Activated CD8-positive, alpha-beta memory T cell treated with anti-CD3 and anti-CD28 coated beads, Interleukin-2, amount 50 U/mL, for 4 hours (primary cell): ENCODE results near the gene ASPM.

Source experiments
- DNase-seq: peaks from one replicate; pipeline ENCODE4 v3.0.0-alpha.2; 2020

The ASPM gene, protein sequence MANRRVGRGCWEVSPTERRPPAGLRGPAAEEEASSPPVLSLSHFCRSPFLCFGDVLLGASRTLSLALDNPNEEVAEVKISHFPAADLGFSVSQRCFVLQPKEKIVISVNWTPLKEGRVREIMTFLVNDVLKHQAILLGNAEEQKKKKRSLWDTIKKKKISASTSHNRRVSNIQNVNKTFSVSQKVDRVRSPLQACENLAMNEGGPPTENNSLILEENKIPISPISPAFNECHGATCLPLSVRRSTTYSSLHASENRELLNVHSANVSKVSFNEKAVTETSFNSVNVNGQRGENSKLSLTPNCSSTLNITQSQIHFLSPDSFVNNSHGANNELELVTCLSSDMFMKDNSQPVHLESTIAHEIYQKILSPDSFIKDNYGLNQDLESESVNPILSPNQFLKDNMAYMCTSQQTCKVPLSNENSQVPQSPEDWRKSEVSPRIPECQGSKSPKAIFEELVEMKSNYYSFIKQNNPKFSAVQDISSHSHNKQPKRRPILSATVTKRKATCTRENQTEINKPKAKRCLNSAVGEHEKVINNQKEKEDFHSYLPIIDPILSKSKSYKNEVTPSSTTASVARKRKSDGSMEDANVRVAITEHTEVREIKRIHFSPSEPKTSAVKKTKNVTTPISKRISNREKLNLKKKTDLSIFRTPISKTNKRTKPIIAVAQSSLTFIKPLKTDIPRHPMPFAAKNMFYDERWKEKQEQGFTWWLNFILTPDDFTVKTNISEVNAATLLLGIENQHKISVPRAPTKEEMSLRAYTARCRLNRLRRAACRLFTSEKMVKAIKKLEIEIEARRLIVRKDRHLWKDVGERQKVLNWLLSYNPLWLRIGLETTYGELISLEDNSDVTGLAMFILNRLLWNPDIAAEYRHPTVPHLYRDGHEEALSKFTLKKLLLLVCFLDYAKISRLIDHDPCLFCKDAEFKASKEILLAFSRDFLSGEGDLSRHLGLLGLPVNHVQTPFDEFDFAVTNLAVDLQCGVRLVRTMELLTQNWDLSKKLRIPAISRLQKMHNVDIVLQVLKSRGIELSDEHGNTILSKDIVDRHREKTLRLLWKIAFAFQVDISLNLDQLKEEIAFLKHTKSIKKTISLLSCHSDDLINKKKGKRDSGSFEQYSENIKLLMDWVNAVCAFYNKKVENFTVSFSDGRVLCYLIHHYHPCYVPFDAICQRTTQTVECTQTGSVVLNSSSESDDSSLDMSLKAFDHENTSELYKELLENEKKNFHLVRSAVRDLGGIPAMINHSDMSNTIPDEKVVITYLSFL (N-terminal part only)

DNA sequence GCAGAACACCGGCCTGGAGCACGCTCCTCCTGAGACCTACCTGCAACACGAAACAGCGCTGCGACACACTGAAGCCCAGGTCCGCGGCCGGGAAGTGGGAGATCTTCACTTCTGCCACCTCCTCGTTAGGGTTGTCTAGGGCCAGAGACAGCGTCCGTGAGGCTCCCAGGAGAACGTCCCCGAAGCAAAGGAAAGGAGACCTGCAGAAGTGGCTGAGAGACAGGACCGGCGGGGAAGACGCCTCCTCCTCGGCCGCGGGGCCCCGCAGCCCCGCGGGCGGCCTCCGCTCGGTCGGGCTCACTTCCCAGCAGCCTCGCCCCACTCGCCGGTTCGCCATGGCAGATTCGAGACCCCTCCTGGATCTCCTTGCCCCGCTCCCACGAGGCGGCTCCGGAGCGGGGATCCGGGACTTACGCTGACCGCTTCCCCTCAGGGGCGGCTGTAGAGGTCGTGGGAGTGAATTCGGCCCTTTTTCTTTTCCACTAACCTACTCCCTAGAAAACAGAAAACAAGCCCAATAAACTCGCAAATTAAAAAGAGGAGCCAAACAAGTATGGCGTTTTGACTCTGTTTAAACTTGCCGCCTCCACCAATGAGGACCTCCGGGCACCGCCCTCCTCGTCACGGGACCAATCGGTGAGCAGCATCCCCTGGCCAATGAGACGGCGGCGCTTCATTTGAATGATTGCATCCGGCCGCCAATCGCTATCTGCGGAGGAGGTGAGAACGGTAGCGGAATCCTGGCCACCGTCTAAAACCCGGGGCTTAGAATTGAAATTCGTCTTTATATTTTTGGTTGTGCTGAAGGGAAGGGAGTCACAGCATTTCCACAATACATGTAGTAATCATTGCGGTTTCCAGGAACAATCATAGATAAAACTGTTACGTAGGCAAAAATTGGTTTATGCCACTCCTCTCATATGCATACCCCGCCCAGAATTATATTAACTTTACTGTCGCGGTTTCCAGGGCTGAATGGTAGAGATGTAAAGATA, at the start of gene ASPM:
TSS of gene ASPM (minus strand) at position 569 of the 995 bp plus-strand sequence. CDS start at position 337, 232 bp downstream.
- peak; percentile 92 for DNase-seq

DNA sequence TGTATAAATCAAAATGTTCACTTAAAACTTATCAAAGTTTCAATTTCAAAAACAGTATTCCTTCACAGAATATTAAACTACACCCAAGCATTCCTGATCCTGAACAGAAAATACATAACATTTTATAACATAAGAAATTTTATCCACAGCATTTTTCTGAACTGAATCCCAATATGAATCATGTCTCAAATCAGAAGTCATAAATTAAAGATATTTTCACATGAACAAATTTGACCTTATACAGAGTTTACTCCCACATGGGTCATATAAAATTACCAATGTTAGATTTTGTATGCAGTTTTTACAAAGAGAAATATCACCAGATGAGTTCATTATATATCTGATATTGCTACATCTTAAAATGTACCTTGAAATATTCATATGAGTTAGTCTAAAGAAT, 48.6 kb upstream of the ASPM start:
- DNase-seq = no peak

DNA sequence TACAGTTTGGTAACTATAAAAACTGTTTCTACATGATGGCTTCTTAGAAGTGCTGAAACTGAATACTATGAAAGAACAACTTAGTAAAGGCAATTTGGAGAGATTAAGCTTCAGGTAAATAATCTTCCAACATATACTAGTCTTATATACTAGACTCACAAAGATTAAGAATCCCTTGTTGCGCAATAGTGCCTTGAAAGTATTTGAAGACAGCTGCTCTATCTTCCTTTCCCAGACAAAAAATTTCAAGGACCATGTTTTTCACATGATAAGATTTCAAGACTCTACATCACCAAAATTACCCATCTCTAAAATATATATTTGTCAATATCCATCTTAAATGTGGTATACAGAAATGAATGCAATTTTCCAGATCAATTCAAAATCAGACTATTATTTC, 37.7 kb upstream of the ASPM start:
- no peak for DNase-seq

DNA sequence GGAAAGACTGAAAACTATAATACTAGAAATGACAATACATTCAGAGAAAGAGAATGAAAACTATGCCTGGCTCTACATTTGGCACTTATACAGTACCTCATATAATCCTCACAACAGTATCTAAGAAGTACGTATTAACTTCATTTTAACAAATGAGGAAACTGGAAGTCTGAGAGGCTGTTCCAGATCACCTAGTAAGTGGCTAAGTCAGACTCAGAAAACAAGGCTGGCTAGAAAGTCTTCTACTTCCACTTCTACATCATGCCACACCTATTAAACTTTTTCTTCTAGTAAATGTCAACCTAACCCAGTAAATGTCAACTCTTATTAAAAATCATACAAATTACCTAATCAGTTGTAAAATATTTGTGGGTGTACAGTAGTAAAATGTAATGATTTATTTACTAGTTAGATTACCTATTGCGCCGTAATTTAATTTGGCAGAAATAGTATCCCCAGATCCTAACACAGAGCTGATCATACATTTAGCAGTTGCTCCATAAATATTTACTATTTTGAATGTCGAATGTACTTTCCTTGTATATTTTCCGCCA, 36.8 kb upstream of the ASPM start:
- DNase-seq = no peak

DNA sequence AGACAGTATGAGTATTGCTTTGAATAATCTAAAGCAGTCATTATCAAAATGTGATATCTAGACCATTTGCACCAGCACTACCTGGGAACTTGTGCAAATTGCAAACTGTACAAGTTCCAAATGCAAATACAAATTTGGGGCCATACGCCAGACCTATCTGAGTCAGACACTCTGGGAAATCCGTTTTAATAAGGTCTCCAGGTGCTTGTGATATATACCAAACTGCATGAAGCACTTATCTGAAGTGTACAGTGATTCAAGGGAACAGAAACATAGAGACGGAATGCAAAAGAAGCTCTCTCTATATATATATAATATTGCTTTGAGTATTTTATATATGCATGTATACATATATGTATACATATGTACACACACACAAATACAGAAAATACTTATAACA, 36.2 kb upstream of the ASPM start:
- DNase-seq = no peak

DNA sequence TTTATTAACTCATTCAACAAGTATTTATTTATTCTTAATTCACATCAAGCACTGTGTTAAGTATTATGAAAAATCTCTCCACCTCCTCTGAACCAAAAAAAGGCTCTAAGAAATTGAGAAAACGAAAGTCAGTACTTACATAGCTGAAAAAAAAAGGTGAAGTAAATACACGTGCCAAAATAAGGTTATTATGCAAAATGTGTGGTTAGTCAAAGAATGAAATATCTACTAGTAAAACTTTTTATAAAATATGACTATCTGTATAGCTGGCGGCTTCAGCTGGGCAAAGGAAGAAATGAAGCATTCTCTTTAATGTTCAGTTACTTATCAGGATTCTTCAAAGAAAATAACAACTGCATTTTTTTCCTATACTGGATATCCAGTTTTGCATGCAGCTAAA, 35.5 kb upstream of the ASPM start:
- DNase-seq = no peak

DNA sequence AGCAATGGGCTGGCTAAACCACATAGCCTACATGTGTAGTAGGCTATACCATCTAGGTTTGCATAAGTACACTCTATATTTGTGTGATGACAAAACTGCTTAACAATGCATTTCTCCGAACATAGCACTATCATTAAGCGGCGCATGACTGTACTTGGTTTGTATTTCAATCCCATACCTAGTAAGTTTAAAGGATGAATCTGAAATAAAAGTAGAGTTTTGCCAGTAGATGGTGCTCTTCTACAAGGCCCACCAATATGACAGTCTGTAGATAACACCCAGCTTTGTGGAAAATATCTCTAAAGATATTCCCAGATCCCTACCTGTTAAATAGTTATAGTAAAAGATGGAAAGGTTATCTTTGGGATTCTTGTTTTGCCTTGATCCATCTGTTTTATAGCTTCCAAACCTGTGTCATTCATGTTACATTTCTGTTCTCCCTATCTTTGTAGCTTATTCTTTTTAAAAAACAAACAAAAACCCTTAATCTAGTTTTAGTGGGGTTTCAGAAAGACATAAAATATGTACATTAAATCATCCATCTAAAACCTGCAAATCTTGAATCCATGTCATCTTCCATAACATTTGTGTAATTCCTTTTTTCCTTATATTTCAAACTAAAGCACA, 33.9 kb upstream of the ASPM start:
- DNase-seq = no peak

DNA sequence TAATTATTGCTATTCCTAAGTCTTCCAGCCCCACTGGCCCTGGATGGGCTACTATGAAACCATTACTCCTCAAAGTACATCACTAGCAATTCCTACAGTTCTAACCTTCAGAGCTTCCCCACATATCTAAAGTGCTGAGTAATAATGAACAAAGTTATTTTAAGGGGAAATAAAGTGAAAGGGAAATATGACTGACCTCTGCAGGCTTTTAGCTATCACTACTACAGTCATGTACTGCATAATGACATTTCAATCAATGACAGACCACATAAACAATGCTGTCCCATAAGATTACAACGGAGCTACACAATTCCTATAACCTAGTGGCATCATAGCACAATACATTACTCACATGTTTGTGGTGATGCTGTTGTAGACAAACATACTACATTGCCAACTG, 32.5 kb upstream of the ASPM start:
- no peak for DNase-seq

DNA sequence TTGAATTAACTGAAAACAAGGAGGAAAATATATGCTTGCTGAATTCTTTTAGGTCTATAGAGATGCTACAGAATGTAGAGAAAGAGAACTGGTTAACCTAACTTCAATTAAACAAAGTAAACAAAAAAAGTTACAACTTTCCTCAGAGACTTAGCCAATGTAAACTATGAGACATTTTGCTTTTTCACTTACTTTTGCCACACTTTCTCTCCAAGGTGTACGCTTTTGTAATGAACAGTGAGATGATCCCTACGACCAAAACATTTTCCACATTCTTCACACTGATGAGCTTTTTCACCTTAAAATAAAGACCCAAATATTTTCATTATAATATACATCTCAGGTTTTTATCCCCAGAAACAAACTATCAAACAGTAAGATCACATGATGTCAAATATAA, 28.3 kb upstream of the ASPM start:
- DNase-seq = no peak

DNA sequence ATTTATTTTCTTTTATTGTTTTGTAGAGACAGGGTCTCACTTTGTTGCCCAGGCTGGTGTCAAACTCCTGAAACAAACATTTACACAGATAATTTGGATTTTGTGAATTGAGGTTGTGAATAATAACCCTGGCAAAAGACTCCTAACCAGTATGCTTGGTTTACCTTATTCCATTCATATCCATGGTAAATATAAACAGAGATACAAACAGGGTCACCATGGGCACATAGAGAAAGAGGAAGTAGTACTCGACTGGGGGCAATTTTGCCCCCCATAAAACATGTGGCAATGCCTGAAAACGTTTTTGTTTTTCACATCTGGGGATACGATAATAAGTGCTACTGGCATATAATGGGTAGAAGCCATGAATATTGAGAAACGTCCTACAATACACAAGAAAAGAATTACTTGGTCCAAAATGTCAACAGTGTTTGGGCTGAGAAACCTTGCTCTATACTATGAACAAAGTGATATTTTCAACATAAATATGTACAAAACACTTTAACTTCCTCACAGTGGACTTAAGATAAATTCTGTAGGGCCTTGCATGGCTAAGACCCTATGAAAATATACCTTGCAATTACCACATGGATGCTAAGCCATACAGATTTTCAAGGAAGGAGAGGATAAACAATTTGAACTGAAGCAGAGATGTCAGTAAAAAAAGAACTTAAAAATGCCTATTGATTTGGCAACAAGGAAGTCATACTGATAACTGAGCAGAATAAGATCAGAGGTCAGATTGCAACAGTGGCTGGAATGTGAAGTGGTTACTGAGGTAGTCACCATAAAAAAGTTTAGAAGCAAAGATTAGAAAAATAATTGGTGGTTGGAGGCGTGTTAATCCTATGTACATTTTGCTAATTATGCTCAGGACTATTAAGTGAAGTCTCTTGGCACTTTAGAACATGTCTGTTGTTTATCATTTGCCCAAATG, 27.4 kb upstream of the ASPM start:
- DNase-seq = no peak

DNA sequence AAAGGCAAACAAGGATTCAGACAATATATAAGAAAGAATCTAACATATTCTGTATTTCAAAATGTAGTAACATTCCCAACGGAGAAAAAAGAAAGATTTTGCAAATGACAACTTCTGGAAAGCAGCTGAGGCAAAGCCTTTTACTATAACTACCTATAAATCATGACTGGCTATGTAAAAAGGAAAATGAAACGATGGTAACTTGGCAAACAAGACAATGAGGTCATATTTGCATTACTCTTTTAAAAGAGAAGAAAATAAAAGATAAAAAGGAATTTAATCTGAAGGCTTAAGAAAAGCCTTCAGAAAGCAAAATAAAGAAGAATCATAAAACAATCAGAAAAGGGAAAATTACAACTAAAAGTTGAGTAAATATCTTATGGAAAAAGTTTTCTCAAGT, 25.1 kb upstream of the ASPM start:
- DNase-seq = no peak

DNA sequence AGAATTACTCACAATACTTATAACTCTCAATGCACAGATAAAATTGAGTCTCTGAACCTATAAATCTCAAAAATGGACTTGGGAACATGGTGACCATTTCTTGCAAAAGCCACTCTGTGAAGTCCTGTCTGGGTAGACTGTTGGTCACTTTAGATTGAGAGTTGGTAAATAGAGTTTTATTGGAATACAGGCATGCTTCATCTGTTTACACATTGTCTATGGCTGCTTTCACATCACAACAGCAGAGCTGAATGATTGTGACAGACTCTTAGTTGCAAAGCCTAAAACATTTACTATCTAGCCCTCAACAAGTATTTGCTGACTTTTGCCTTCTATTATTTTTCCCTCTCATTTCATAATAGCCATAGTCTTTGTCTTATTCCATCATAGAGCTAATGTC, 24.1 kb upstream of the ASPM start:
- DNase-seq = no peak

DNA sequence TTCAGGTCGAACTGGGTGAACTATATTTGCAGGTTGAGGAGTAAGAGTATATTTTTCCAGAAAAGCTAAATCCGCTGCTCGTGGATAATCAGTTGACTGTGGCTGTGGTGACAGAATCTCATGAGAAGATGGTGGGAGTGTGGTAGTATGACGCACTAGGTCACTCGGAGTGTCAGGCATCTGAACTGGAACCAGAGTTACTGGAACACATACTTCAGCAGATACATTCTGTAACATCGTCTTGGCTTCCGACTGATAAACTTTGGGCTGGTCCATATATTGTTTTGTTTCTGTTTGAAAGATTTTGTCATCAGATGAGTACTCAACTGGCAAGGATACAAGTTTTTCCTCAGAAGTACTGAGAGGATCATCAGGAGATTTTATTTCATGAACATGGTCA, 13.0 kb upstream of the ASPM start:
- no peak for DNase-seq

DNA sequence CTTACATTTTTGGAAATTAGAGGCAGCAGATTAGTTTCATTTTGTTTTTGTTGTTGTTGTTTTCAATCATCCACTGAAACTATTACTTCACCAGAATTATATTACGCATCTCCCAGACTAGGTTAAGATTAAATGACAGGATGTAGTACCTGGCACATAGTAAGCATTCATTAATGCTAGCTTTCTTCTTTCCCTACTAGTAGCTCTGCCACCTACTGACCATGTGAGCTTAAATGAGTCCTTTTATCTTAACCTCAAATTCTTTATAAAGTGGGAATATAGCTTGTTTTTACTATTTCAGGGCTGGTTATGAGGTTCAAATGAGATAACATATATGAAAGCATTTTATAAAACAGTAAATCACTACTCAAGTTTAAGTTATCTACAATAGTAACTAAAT, 10.2 kb upstream of the ASPM start:
- DNase-seq = no peak

DNA sequence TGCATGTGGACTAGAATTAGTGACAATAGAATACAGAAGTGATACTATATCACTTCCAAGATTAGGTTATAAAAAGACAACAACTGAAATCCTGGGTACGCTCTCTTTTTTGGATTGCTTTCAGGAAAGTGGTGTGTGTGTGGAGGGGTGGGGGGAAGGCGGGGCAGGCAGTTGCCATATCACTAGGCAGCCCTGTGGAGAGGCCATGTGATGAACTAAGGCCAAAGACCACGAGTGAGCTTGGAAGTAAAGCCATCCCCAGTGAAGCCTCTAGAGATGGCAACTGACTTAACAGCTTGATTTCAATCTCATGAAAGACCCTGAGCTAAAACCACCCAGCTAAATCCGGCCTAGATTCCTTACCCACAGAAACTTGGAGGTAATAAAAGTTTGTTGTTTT, 6.2 kb upstream of the ASPM start:
- DNase-seq = no peak

DNA sequence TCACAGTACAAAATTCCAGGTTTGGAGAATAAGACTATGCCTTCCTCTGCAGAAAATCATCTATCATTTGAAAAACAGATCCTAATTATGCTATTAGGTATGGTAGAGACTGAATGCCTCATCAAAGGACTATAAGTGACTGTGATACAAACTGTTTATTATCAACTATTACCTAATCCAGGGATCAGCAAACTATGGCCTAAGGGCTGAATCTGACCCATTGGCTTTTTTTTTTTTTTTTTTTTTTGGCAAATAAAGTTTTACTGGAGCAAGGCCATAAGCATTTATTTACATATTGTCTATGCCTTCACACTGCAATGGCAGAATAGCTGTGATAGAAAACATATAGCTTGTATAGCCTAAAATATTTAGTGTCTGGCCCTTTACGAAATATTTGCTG, 4.7 kb upstream of the ASPM start:
- no peak for DNase-seq

DNA sequence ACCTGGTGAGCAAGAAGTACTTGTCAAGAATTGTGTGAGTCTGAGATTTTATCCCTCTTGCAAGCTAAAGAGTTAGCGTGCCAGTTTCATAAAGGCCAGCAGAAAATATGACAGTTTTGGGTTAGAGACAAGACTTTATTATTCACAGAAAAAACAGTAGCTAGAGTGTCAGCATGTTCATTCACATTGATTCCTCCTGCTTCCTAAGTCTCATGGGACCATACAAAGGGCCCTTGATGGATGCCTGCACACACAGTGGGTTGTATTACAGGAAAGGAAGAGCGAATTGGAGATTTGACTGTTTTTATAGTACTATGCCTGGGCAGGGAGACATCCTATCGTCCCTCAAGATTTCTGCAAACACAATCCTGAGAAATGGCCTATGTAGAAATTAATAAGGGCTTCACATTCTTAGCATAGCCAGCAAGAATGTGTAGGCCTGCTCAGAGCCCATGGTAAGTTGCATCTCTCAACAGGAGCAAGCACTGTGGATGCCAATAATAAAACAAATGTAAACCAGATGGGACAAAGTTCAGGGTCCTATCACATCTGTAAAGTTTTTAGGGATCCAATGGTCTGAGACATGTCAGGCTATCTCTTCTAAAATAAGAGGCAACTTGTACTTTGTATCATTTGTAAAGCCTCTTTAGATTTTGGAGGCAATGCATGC, 4.0 kb upstream of the ASPM start:
- no peak for DNase-seq

DNA sequence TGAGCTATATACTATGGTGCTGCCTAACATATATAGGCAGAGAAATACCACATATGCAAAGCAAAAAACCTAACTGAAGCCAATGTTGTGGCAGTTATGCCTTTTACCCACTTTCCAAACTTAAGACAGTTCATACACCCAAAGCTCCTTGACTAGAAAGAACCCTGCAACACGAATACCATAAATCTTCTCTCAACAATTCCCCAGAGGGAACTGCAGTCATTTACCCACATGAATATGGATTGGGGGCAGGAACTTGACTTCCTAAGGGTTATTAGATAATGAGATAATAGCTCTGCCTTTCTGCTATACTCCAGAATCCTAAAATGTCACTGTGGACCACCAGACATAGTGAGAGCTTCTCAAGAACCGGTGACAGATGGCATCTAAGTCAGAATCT, 2.9 kb upstream of the ASPM start:
- DNase-seq = no peak

DNA sequence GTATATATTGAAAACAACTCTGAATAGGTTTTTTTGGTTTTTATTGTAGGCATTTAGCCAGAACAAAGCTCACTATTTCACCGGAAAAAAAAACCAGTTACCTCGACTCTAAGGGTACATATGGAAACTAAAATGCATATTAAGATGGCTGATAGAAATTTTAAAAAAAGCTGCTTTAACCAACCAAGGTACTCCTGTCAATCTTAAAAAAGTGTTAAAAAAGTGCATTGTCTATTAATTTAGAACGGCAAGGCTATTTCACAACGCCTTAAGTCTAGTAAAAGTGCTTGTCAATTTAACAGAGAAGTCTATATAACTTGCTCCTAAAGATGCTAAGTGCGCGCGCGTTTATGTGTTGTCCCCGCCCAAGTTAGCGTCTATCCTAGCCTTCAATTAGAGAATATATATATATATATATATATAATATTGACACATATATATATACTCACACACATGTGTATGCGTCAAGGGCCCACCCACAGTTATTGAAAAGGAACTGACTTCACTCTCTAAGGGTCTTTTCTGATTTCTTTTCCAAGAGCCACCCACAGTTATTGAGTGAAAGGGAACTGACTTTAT, 934 bp downstream of the ASPM start:
- DNase-seq = no peak
